SK-N-SH treated with all-trans-retinoic acid at 6 μM for 48 hours (cell line): ENCODE data around the gene C15orf39.
"Not testable (repeated sequence)": the region's sequence is repeated elsewhere in the genome, so short reads cannot be mapped to it uniquely, and the experiment has no call there.

Experiments
- ATAC-seq: fragments of 200-7000 bp; cut with Tn5 transposase; 3 replicates; pipeline ENCODE4 v1.9.1; 2020; ENCODE audit warnings: mild to moderate bottlenecking, moderate library complexity
- BACH2 ChIP-seq: fragments of 250-450 bp; sonication (Bioruptor Pico); IDR thresholded peaks from 2 replicates; pipeline ENCODE4 v1.9.0; 2021; ENCODE audit warnings: mild to moderate bottlenecking, borderline replicate concordance
- CSDC2 ChIP-seq: fragments of 250-450 bp; sonication (Bioruptor Pico); IDR thresholded peaks from 2 replicates; pipeline ENCODE4 v1.5.0; 2020; ENCODE audit warnings: mild to moderate bottlenecking, moderate library complexity
- CSRNP3 ChIP-seq: fragments of 250-450 bp; sonication (Bioruptor Pico); IDR thresholded peaks from 2 replicates; pipeline ENCODE4 v1.5.1; 2021; ENCODE audit warnings: mild to moderate bottlenecking, moderate library complexity
- ESRRG ChIP-seq: fragments of 250-450 bp; sonication (Bioruptor Pico); IDR thresholded peaks from 2 replicates; pipeline ENCODE4 v1.6.1; 2021; ENCODE audit warnings: mild to moderate bottlenecking
- GLIS3 ChIP-seq: fragments of 250-450 bp; sonication (Bioruptor Pico); IDR thresholded peaks from 2 replicates; pipeline ENCODE4 v1.5.0; 2020; ENCODE audit warnings: mild to moderate bottlenecking, moderate library complexity
- ISL1 ChIP-seq: fragments of 250-450 bp; sonication (Bioruptor Pico); IDR thresholded peaks from 2 replicates; pipeline ENCODE4 v2.1.2; 2022; ENCODE audit warnings: mild to moderate bottlenecking, moderate library complexity
- OSR1 ChIP-seq: fragments of 250-450 bp; sonication (Bioruptor Pico); IDR thresholded peaks from 2 replicates; pipeline ENCODE4 v1.8.0; 2022; ENCODE audit warnings: moderate library complexity, mild to moderate bottlenecking, inconsistent platforms
- PATZ1 ChIP-seq: fragments of 250-450 bp; sonication (Bioruptor Pico); IDR thresholded peaks from 2 replicates; pipeline ENCODE4 v1.8.0; 2020; ENCODE audit warnings: mild to moderate bottlenecking, moderate library complexity, borderline replicate concordance
- POU6F1 ChIP-seq: fragments of 250-450 bp; sonication (Bioruptor Pico); IDR thresholded peaks from 2 replicates; pipeline ENCODE4 v1.8.0; 2021; ENCODE audit warnings: low read depth, mild to moderate bottlenecking, moderate library complexity, borderline replicate concordance
- SNAI2 ChIP-seq: fragments of 250-450 bp; sonication (Bioruptor Pico); IDR thresholded peaks from 2 replicates; pipeline ENCODE4 v1.5.0; 2020; ENCODE audit warnings: mild to moderate bottlenecking, moderate library complexity
- TOX ChIP-seq: fragments of 250-450 bp; sonication (Bioruptor Pico); IDR thresholded peaks from 2 replicates; pipeline ENCODE4 v1.8.0; 2021; ENCODE audit warnings: mild to moderate bottlenecking, moderate library complexity, borderline replicate concordance
- TSHZ2 ChIP-seq: fragments of 250-450 bp; sonication (Bioruptor Pico); IDR thresholded peaks from 2 replicates; pipeline ENCODE4 v1.5.0; 2020; ENCODE audit warnings: mild to moderate bottlenecking, moderate library complexity
- ZFP30 ChIP-seq: fragments of 450-650 bp; formaldehyde crosslinking; IDR thresholded peaks from 2 replicates; pipeline ENCODE4 v1.5.0; 2022; ENCODE audit warnings: mild to moderate bottlenecking, moderate library complexity
- ZNF565 ChIP-seq: fragments of 450-650 bp; formaldehyde crosslinking; conservative IDR thresholded peaks from 2 replicates; pipeline ENCODE4 v1.5.0; 2020; ENCODE audit warnings: low read depth, mild to moderate bottlenecking, moderate library complexity
- ZNF70 ChIP-seq: fragments of 450-650 bp; formaldehyde crosslinking; IDR thresholded peaks from 2 replicates; pipeline ENCODE4 v1.5.0; 2020; ENCODE audit warnings: mild to moderate bottlenecking, moderate library complexity

C15orf39 gene

GRCh38 chr15:75238150-75238549 is 36.5 kb downstream of the C15orf39 start (continued):
- TF ChIP-seq TSHZ2 (CRISPR knock-in tag) (no peak), SNAI2 (CRISPR knock-in tag) (no peak), CSRNP3 (CRISPR knock-in tag) (no peak), GLIS3 (CRISPR knock-in tag) (no peak), OSR1 (CRISPR knock-in tag) (no peak), TOX (CRISPR knock-in tag) (no peak), ISL1 (CRISPR knock-in tag) (no peak), ZFP30 (CRISPR knock-in tag) (no peak)

GRCh38 chr15:75245741-75246140 is 44.1 kb downstream of the C15orf39 start:
- not testable (repeated sequence) for ATAC-seq

GRCh38 chr15:75248991-75249390 is 47.3 kb downstream of the C15orf39 start:
- ATAC-seq, result not testable (repeated sequence)

- ATAC-seq, result no peak
- no peak for TF ChIP-seq PATZ1
- no peak for TF ChIP-seq POU6F1 (CRISPR knock-in tag)
- TF ChIP-seq ZNF565 (CRISPR knock-in tag), result no peak
- TF ChIP-seq ZNF70 (CRISPR knock-in tag), result no peak
- no peak for TF ChIP-seq BACH2
- no peak for TF ChIP-seq ESRRG (CRISPR knock-in tag)
- TF ChIP-seq CSDC2 (CRISPR knock-in tag), result no peak
These were observed 48.0 kb downstream of the C15orf39 start for GRCh38 chr15:75249726-75250125.

GRCh38 chr15:75251343-75251742 is 49.7 kb downstream of the C15orf39 start:
- not testable (repeated sequence) for ATAC-seq

- not testable (repeated sequence) for ATAC-seq
These were observed 50.6 kb downstream of the C15orf39 start for GRCh38 chr15:75252285-75252684.

GRCh38 chr15:75258034-75258433 is 56.4 kb downstream of the C15orf39 start, which contains the start of gene GOLGA6C:
GOLGA6C (plus strand) TSS chr15:75258334; CDS start chr15:75258599, 265 bp downstream.
- not testable (repeated sequence) for ATAC-seq

- ATAC-seq, result not testable (repeated sequence)
These were observed 57.1 kb downstream of the C15orf39 start for GRCh38 chr15:75258620-75259343.

- not testable (repeated sequence) for ATAC-seq
These were observed 58.2 kb downstream of the C15orf39 start for GRCh38 chr15:75259873-75260272.
